Measurements from ENCODE around the gene SPDYC.
A peak's percentile ranks its signal among the peaks of the same experiment; 100 is the strongest.

The SPDYC gene

DNA sequence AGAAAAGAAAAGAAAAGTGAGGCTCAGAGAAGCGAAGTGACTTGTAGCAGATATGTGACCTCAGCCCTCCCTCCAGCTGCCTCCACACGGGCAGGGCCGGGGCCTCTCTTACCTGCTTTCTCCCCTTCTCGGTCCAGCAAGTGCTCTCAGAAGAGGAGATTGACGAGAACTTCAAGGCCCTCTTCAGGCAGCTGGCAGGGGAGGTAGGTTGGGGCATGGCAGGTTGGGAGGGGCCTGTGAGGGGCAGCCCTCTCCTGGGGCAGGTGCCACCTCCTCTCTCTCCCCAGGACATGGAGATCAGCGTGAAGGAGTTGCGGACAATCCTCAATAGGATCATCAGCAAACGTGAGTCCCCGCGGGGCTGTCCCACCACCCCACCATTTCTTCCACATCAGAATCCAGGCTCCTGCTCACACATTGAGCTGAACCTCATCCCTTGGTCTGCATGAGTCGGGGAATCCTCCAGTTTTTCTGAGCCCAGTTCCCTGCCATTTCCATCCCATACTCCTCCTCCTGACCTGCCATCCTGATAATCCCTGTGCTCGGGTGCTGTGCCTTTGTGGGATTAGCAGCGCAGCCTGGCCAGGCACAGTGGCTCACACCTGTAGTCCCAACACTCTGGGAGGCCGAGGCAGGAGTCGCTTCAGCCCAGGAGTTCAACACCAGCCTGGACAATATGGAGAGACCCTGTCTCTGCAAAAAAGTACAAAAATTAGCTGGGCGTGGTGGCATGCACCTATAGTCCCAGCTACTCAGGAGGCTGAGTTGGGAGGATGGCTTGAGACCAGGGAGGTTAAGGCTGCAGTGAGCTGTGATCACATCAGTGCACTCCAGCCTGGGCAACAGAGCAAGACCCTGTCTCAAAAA, 38.1 kb downstream of the SPDYC start:
- DNase-seq: no peak

- DNase-seq: no peak
These were observed 39.0 kb downstream of the SPDYC start for GRCh38 chr11:65208785-65209710.

- no peak for DNase-seq
These were observed 39.8 kb downstream of the SPDYC start for GRCh38 chr11:65209711-65210360.

GRCh38 chr11:65210361-65210731, 40.3 kb downstream of the SPDYC start:
- no peak for DNase-seq

DNA sequence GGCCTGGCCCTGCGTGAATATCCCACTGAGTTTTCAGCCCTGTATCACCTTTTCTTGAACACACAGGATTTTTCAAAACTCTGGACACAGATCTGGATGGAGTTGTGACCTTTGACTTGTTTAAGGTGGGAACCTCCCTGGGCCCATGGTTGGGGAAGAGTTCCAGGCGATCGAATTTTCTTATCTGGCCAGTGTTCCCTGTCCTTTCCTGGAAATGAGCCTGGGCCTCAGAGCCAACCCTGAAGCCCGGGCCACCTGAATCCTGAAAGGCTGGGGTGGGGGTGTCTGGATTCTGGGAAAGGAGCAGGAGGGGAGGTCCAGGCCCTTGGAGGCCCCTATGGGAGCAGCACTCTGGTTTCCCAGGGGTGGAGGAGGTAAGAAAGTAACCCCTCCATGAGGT, 40.7 kb downstream of the SPDYC start:
- no peak for DNase-seq

DNA sequence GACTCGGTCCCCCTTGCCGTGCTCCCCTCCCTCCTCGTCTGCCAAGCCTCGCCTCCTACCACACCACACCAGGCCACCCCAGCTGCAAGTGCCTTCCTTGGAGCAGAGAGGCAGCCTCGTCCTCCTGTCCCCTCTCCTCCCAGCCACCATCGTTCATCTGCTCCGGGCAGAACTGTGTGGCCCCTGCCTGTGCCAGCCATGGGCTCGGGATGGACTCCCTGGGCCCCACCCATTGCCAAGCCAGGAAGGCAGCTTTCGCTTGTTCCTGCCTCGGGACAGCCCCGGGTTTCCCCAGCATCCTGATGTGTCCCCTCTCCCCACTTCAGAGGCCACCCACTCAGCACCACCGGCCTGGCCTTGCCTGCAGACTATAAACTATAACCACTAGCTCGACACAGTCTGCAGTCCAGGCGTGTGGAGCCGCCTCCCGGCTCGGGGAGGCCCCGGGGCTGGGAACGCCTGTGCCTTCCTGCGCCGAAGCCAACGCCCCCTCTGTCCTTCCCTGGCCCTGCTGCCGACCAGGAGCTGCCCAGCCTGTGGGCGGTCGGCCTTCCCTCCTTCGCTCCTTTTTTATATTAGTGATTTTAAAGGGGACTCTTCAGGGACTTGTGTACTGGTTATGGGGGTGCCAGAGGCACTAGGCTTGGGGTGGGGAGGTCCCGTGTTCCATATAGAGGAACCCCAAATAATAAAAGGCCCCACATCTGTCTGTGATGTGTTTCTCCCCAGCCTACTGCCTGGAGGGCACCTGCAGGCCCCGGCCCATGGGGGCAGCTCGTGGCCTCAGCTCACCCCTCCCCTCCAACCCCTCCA, 41.5 kb downstream of the SPDYC start:
- DNase-seq: no peak

DNA sequence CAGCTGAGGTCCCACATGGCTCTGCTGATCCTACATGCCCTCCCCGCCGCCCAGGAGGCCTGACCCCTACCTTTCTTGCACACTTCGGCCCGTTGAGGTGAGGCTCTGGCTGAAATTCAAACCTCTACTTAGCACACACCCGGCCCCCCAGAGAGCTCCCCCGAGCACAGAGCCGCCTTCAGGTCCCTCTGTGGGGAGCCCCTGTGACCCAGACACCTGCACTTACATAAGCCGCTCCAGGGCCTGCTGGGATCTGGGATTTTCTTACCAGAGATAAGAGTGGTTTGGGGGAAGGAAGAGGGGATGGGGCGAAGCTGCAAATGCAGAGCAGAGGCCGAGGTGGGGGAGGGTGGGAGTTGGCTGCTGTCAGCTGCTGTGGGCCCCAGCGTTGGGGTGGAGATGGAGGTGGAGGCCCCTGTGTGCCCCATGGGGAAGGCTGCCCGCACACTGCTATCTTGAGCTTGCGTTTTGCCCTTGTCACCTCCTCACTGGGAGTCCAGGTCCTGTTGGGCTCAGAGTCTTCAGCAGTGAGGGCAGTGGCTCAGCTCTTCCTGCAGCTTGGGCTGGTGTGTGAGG, 42.3 kb downstream of the SPDYC start:
- DNase-seq: no peak

DNA sequence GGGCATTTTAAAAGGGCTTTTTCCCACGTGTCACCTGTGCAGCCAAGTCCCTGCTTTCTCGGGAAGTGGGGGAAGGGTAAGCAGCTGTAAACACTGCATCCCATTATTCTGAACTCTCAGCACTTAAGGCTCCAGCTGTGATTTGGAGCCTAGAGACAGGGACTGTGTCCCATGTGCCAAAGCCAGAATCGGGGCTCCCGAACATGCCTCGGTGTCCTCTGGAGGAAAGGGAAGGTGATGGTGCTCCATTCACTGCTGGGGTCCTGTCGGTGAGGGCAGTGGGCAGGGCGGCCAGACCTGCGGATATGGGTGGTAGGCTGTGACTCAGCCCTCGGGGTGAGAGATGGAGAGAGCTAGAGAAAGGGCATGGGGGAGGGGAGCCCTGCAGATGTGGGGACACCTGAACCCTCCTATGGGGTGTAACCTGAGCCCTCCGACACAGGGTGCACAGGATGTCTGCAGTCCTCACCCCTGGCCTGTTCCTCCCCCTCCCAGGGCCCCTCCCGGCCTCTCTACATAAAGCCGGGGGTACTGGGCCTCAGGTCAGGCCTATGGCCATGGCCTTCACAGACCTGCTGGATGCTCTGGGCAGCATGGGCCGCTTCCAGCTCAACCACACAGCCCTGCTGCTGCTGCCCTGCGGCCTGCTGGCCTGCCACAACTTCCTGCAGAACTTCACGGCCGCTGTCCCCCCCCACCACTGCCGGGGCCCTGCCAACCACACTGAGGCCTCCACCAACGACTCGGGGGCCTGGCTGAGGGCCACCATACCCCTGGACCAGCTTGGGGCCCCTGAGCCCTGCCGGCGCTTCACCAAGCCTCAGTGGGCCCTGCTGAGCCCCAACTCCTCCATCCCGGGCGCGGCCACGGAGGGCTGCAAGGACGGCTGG, 43.5 kb downstream of the SPDYC start:
- DNase-seq: peak; percentile 28

- no peak for DNase-seq
These were observed 44.3 kb downstream of the SPDYC start for GRCh38 chr11:65214212-65214845.

DNA sequence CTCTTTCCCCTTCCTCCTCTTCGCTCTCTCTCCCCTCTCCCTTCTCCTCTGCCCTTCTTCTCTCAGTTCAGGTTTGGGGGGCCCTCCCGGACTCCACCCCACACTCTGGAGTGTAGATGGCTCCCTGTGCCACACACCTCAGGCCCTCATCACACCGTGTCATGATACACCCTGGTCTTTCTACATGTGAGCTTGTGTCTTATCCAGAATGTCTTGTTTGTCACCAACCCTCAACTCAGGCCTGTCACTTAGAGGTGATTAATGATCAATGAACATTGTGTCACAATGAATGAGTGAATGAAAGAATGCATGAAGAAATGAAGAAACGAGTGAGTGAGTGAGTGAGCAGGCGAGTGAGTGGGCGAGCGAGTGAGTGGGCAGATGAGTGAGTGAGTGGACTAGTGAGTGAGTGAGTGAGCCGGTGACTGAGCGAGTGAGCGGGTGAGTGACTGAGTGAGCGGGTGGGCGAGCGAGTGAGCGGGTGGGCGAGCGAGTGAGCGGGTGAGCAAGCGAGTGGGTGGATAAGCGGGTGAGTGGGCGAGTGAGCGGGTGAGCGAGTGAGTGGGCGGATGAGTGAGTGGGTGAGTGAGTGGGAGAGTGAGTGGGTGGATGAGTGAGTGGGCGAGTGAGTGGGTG, 45.5 kb downstream of the SPDYC start:
- no peak for DNase-seq

GRCh38 chr11:65216830-65217229, 46.8 kb downstream of the SPDYC start:
- DNase-seq: no peak

DNA sequence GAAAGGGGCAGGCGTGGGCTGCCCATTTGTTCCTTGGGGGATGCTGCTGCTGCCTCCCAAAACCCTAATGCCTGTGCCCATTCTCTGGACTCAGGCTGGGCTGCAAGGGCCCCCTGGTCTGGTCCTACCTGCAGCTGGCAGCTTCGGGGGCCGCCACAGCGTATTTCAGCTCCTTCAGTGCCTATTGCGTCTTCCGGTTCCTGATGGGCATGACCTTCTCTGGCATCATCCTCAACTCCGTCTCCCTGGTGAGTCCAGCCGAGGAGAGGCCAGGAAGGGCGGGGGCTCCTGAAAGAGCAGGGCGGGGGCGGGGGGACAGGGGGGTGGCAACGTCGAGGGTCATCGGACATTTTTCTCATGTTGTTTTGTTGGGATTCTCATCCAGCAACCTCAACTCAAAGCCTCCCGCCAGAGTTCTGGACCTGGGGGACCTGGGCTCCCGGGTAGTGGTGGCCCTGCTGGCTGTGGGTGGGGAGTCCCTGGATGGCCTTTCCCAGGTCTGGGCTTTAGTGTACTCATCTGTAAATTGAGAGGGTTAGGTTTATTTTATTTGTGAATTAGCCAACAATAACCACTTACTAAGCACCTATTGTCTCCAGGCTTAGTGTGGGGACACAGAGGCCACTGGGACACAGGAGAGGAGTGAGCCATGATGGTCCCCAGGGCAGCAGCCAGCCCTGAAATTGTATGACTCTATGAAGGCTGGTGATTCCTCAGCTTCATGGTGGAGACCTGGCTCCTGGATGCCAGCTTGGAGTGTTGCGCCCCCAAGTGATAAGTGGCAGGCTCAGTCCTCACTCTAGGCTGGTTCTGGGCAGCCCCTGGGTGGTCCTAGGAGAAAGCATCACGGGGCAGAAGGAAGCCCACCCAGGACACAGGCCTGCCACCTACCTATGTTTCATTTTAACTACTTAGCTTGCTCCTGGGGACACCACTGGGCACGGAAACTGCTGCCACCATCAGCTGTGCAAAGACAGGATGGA, 47.7 kb downstream of the SPDYC start:
- no peak for DNase-seq

DNA sequence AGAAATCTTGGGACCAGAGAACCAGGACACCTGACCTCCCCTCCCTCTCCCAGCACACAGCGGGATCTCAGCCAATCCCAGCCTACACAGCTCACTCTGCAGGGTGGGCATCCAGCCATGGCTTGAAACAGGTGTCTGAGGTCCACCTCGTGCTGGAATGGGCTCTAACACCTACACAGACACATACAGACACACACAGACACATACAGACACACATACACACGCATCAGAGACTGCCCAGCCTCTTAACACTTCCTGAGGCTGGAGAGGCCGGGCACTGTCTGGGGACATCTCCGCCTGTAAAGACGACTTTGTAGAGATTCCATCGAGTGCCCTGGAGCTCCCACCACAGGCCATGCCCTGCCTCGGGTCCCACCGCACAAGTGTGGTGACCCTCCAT, 48.4 kb downstream of the SPDYC start:
- DNase-seq: no peak

GRCh38 chr11:65219930-65220213, 49.8 kb downstream of the SPDYC start:
- DNase-seq: no peak

DNA sequence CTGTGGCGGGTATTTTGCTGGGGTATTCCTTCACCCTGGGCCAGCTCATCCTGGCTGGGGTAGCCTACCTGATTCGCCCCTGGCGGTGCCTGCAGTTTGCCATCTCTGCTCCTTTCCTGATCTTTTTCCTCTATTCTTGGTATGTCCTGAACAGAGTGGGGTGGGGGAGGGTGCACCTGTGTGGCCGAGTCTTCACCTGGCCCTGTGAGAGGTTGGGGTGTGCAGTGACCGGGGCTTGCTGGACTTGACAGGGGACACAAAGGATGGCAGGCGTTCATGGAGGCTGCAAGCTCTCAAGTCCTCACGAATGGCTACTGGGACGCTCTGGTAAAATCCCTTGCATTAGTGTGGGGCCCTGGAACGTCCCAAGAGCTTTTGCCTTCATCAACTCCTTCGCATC, 51.0 kb downstream of the SPDYC start:
- no peak for DNase-seq

All from NCI-H774 (cell line).